Measurements from ENCODE around the gene NEK1. TPM values are rescaled to one million over a fixed set of nuclear protein-coding genes. Genes with fewer than 3 reads are reported as not detected.

Gene NEK1
- total RNA-seq, 1 experiment from 2014 or later: 12.3 TPM

DNA sequence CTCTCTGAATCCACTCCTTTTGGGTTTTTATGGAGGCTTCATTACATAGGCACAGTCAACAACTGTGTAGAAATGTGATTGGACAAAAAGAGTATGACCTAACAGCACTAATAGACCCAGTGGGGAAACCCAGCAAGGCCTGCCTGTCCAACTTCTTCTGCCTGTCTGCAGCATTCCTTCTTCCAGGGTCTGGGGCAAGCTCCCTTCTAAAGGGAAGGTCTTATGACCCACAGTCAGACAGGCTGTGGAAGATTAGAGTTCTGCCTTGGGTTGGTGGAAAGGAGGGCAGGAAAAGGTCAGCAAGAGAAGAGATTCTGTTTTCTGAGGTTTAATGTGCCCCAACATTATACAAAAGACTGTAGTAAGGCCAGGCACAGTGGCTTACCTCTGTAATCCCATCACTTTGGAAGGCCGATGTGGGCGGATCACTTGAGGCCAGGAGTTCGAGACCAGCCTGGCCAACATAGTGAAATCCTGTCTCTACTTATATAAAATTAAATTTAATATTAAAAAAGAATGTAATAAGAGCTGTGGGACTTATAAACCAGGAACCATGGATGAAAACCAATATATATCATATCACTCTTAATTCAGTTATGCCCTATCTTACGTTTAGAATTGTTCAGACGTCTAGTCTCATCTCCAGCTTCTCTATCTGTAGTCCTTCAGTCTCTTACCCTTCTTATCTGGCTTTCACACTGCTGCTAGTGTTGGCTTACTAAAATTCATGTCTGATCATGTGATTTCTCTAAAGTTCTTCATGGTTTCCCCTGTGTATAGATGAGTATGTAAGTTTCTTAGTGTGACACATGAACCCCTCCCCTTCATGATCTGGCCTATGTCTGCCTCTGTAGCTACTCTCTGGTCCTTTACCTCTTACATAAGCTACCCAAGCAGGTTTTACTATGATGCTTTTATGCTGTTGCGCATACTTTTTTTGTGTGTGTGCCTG is 14.2 kb upstream of the NEK1 start:
- no peaks in the 10 kb centered on the region for H3K27me3 ChIP-seq (ENCODE audit: insufficient read depth, low read length)
- no CpG with 5 or more reads among the region's 6 CpGs for WGBS (ENCODE audit: extremely low coverage, insufficient read length, low lambda C conversion rate)
- H3K4me1 ChIP-seq (ENCODE audit: insufficient read depth, low read length): no peaks in the 10 kb centered on the region
- H3T11ph ChIP-seq (ENCODE audit: low read length): no peak overlapping the region
- H3K4me1 Mint-ChIP-seq: peaks cover 10 to 11% of the 10 kb centered on the region in 2 experiments
- H3K4ac ChIP-seq (ENCODE audit: low read depth, low read length): no peak overlapping the region
- H4K5ac ChIP-seq (ENCODE audit: insufficient read length, low read depth, low read length): no peak overlapping the region
- H3K27me3 Mint-ChIP-seq (ENCODE audit: low read depth): no peaks in the 10 kb centered on the region
- no peaks in the 10 kb centered on the region for H4K20me1 ChIP-seq (ENCODE audit: control insufficient read depth, insufficient read depth, insufficient read length)
- H2BK5ac ChIP-seq (ENCODE audit: insufficient read length, low read length): no peak overlapping the region
- H2BK20ac ChIP-seq (ENCODE audit: low read depth, low read length, poor library complexity, severe bottlenecking): no peak overlapping the region
- H4K91ac ChIP-seq (ENCODE audit: insufficient read length, low read depth, low read length): no peak overlapping the region
- TF ChIP-seq, protein P1, sequence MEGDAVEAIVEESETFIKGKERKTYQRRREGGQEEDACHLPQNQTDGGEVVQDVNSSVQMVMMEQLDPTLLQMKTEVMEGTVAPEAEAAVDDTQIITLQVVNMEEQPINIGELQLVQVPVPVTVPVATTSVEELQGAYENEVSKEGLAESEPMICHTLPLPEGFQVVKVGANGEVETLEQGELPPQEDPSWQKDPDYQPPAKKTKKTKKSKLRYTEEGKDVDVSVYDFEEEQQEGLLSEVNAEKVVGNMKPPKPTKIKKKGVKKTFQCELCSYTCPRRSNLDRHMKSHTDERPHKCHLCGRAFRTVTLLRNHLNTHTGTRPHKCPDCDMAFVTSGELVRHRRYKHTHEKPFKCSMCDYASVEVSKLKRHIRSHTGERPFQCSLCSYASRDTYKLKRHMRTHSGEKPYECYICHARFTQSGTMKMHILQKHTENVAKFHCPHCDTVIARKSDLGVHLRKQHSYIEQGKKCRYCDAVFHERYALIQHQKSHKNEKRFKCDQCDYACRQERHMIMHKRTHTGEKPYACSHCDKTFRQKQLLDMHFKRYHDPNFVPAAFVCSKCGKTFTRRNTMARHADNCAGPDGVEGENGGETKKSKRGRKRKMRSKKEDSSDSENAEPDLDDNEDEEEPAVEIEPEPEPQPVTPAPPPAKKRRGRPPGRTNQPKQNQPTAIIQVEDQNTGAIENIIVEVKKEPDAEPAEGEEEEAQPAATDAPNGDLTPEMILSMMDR (conservative IDR thresholded peaks at IDR 0.05): no peak
- no peaks in the 10 kb centered on the region for H3K23me2 ChIP-seq (ENCODE audit: insufficient read length, low read depth, low read length, poor library complexity, severe bottlenecking)
- H3K9ac ChIP-seq (ENCODE audit: extremely low read depth, insufficient read length, low read length): no peak overlapping the region
- H2AFZ ChIP-seq (ENCODE audit: low read length): no peak overlapping the region
- H3K9me3 Mint-ChIP-seq: no peaks in the 10 kb centered on the region
- no peaks in the 10 kb centered on the region for H3K9me3 ChIP-seq (ENCODE audit: control insufficient read depth, low read depth, low read length)
- no peak overlapping the region for H3K14ac ChIP-seq (ENCODE audit: insufficient read depth, low read length)
- no peaks in the 10 kb centered on the region for H3K79me1 ChIP-seq (ENCODE audit: insufficient read depth, low read depth, low read length, poor library complexity, severe bottlenecking)
- H2AK5ac ChIP-seq (ENCODE audit: insufficient read length, low read length): no peak overlapping the region
- no peak for DNase-seq
- H2BK120ac ChIP-seq (ENCODE audit: low read depth, low read length, poor library complexity, severe bottlenecking): no peak overlapping the region
- peaks cover 16% of the 10 kb centered on the region; the same call in 1 of the 2 replicates for H3K79me2 ChIP-seq (ENCODE audit: insufficient read depth, low read length)
- no peak overlapping the region for H3K56ac ChIP-seq (ENCODE audit: insufficient read length, low read depth, low read length)
- no peak overlapping the region for H3K4me3 Mint-ChIP-seq
- no peak overlapping the region for H2BK12ac ChIP-seq (ENCODE audit: insufficient read length, low read depth, low read length)
- H2BK15ac ChIP-seq (ENCODE audit: low read depth, low read length): no peak overlapping the region
- H3K4me2 ChIP-seq (ENCODE audit: insufficient read depth, insufficient read length, low read length): no peak overlapping the region
- H4K8ac ChIP-seq (replicated peaks; ENCODE audit: insufficient read length, low read depth, low read length): no peak overlapping the region
- H3K27ac Mint-ChIP-seq: peak overlapping the region in 2 of 3 experiments; percentile 20 to 21; a peak in 3 of 7 replicates
- peaks cover 2 to 3% (median 2%) of the 10 kb centered on the region in 3 experiments; a peak in 1 of 7 replicates for H3K36me3 Mint-ChIP-seq (ENCODE audit: insufficient read depth in 1 of 3, low read depth in 3 of 3)
- H3K27ac ChIP-seq (ENCODE audit: insufficient read length, low read depth, low read length): no peak overlapping the region
- H3K18ac ChIP-seq (ENCODE audit: insufficient read length, low read depth, low read length): no peak overlapping the region
- no peak overlapping the region for H3K23ac ChIP-seq (ENCODE audit: insufficient read length, low read depth, low read length)

Measured in H9 (cell line).